Measurements from ENCODE around the gene KLHL35.

- TF ChIP-seq SUZ12 (IDR thresholded peaks at IDR 0.05; ENCODE audit: extremely low read depth, insufficient read depth, insufficient read length) = no peak
- TF ChIP-seq YY1 (IDR thresholded peaks at IDR 0.05; ENCODE audit: insufficient read depth, insufficient read length) = no peak
These were observed 440 bp upstream of the KLHL35 start for GRCh38 chr11:75433443-75433842.

Measured in NT2/D1 (cell line).